HG02588 (cell line): ENCODE results near the gene CEP72.
"Not testable (repeated sequence)": the region's sequence is repeated elsewhere in the genome, so short reads cannot be mapped to it uniquely, and the experiment has no call there.

Source experiments
- ATAC-seq: cut with Tn5 transposase; IDR thresholded peaks from one replicate; pipeline ENCODE4 v1.9.1; 2021; ENCODE audit warnings: mild to moderate bottlenecking, moderate library complexity; ENCODE audit not compliant: unreplicated experiment

Gene CEP72

DNA sequence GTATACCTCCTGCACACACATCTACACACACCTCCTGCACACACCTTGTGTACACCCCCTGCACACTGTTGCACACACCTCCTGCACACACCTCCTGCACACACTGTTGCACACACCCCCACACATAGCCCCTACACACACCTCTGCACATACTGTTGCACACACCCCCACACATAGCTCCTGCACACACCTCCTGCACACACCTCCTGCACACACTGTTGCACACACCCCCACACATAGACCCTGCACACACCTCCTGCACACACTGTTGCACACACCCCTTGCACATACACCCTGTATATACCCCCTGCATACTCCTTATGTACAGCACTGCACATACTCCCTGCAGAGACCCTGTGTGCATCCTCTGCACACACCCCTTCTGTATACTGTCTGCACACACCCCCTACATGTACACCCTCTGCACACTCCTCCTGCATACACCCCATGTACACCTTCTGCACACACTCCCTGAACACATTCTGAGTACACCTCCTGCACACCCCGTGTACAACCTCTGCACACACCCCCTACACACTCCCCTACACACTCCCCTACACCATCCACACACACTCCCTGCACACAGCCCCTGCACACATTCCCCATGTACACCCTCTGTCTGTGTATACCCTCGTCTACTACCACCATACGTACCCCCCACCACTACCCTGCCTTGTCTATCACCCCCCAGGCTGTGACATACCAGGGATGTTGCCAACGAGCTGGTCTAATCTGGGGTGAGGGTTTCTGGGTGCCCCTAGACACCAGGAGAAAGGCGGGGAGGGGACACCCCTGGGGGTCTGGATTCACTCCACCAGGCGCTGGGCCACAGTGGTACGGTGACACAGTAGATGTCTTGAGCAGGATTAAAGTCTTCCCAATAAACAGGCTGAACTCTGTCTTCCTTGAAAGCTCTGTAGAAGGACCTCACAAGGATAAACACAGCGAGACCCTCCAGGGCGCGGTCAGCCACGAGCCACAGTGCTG, 1.1 kb upstream of the CEP72 start:
- ATAC-seq = no peak

DNA sequence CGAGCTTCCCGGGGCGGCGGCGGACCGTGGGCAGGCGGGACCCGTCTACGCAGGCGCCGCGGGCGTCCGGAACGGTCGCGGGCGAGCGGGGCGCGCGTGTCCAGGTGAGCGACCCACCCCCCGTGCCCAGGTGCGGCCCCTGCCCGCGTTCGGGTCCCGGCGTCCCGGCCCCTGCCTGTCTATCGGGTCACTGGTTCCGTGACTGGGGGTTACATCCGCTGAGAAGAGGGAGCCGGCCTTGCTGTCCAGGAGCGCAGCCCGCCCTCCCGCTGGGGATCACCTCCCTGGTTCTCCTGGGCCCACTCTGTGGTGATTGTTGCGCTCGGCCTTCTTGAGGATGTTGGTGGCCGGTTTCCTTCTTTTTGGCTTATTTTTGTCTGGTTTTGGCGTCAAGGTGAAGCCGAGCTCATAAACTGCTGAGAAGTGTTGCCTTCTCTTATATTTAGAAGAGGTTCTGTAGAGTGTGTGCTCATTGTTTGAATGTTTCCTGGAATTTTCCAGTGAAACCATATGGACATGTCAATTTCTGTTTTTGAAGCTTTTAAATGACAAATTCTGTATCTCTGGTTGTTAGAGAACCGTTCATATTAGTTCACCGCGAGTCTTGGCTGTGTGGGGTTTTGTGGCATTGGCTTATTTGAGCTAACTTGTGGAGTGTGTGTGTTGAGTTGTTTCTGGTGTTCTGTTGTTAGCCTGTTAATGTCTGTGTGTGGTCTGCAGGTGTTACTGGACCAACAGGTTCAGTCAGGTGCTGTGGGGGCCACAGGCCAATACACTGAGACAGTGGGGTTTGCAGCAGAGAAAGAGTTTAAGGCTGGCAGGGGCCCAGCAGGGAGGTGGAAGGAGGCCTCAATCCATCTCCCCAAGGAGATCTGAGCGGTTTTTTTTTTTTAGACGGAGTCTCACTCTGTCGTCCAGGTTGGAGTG, 621 bp downstream of the CEP72 start:
- peak; percentile 27 for ATAC-seq

- no peak for ATAC-seq
Observed at GRCh38 chr5:616484-617039, 4.4 kb downstream of the CEP72 start.

DNA sequence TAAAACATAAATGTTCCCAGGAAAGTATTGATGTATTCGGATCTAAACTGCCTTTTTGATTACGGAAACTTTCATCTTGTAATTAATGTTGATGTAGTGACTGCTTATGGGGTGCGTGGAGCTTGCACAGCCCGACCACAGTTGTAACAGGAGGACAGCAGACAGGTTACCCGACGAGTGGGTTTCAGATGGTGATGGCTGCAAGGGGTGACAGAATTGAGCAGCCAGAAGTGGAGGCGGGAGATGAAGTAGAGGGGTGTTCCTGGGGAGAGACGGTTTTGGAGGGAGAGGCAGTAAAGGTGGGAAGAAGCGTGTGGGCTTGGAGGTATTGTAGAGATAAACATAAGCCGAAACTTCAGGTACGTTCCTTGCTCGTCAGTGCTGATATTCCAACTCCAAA, 5.8 kb downstream of the CEP72 start:
- ATAC-seq = no peak

GRCh38 chr5:618450-618849, 6.3 kb downstream of the CEP72 start:
- no peak for ATAC-seq

- ATAC-seq = no peak
Observed at GRCh38 chr5:619444-619843, 7.3 kb downstream of the CEP72 start.

DNA sequence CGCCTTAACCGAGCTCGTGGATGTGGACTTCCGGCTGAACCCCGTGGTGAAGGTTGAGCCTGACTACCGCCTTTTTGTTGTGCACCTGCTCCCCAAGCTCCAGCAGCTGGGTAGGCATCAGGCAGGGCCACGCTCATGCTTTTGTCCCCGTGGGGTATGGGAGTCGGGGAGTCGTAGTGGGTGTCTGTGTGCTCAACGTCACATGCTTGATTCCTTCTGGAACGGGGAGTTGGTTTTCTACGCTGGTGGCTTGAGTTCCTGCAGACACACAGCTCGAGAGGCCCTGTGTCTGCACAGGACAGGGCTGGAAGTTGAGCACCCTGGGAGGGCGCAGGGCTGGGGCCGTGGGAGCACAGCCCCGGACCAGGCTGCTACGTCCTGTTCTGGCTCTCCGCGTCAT, 8.0 kb downstream of the CEP72 start:
- no peak for ATAC-seq

- no peak for ATAC-seq
Observed at GRCh38 chr5:620586-621180, 8.5 kb downstream of the CEP72 start.

DNA sequence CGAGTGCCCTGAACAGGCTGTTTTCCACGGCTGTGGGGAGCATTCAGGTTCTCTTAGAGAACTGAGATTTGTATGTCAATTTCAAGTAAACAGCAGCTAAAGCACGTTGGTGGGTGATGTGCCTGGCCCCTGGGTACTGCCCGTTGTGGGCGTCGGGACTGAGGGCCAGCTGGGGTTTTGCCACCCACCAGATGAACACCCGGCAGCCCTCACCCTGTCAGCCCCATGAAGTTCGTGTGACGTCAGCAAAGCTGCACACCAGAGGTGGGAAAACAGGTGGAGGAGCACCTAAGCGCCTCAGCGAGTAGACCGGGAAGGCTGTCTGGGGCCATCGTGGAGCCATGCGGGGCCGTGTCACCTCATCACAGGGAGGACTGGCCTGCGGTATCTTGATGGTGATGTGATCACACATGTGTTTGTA, 9.2 kb downstream of the CEP72 start:
- no peak for ATAC-seq

- no peak for ATAC-seq
Observed at GRCh38 chr5:622359-622758, 10.2 kb downstream of the CEP72 start.

DNA sequence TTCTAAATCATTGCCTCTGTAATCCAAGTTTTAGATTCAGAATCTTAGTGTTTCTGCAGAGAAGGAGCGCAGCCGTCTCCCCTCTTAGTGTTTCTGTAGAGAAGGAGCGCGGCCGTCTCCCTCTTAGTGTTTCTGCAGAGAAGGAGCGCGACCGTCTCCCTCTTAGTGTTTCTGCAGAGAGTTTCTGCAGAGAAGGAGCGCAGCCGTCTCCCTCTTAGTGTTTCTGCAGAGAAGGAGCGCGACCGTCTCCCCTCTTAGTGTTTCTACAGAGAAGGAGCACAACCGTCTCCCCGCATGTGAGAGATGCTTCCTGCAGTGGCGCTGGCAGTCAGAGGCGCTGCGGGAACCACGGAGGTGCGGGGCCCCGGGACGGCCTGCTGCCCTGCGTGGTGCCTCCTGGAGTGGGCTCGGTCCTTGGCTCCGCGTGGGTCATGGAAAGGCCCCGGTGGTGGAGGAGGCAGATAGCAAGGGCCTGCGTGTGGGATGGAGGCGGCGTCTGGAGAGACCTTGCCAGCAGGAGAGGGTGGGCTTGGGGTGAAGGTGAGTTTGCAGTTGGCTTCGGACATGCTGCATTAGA, 10.9 kb downstream of the CEP72 start:
- no peak for ATAC-seq

DNA sequence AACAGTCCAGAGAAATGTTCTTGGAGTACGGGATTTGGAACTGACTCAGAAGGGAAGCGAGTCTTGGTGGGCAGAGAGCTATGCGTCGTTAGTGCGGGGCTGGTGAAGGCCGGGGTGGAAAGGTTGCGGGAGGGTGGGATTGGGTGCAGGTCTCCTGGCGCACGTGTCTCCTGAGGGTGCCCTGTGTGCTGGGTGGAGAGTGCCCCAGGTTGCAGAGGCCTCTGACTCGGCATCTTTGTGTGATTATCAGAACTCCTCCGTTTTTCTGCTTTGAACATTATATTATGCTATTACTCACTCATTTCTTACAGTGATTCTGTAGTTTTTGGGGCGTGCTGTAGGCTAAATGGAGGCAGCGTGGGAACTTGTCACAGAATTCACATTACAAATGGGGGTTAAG, 11.4 kb downstream of the CEP72 start:
- ATAC-seq = no peak

GRCh38 chr5:624118-624950, 12.2 kb downstream of the CEP72 start:
- ATAC-seq = no peak

DNA sequence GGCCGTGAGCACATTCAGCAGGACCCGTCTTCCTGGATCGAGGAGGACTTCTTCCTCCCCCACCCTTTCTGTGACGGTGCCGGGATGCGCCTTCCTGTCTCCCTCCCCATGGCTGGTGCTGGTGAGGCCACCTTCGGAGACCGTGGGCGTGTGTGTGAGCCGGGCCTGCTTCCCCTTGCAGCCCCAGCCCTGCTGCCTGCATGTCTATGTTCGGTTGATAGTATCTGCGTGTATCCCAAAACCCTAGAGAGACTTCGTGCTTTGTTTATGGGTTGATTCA, 12.8 kb downstream of the CEP72 start:
- no peak for ATAC-seq

DNA sequence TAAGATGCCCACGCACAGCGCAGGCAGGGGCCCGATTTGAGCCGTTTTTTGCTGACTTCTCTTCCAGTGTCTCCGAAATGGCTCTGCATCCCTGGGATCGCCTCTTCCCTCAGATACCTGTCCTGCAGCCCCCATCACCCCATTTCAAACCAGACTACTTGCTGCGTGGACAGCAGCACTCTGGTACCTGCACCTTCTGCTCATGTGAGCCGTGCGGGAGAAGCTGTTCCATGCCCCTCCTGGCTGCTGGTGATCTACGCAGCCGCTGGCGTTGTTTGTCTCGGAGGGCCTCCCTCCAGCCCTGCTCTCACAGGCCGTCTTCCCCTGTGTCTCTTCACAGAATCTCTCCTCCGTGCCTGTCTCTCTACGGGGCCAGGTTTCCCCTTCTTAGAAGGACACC, 13.4 kb downstream of the CEP72 start:
- no peak for ATAC-seq

GRCh38 chr5:626850-627249, 14.7 kb downstream of the CEP72 start:
- no peak for ATAC-seq

DNA sequence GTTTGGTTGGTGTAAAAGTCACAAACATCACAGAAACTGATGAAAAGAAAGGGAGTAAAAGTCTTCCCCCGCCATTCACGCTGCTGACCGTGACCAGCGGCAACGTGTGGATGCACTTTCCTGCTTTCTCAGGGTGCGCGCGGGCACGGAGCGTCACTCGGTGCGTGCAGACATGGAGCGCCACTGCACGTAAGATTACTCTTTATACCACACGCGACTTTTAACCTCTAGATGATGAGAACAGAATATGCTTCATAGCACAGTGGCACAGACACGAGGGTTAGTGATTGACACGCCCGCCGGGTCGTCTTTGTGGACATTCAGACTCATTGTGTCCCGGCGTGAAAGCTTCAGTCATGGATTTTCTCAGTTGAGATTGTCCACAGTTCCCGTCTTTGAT, 15.7 kb downstream of the CEP72 start:
- no peak for ATAC-seq

DNA sequence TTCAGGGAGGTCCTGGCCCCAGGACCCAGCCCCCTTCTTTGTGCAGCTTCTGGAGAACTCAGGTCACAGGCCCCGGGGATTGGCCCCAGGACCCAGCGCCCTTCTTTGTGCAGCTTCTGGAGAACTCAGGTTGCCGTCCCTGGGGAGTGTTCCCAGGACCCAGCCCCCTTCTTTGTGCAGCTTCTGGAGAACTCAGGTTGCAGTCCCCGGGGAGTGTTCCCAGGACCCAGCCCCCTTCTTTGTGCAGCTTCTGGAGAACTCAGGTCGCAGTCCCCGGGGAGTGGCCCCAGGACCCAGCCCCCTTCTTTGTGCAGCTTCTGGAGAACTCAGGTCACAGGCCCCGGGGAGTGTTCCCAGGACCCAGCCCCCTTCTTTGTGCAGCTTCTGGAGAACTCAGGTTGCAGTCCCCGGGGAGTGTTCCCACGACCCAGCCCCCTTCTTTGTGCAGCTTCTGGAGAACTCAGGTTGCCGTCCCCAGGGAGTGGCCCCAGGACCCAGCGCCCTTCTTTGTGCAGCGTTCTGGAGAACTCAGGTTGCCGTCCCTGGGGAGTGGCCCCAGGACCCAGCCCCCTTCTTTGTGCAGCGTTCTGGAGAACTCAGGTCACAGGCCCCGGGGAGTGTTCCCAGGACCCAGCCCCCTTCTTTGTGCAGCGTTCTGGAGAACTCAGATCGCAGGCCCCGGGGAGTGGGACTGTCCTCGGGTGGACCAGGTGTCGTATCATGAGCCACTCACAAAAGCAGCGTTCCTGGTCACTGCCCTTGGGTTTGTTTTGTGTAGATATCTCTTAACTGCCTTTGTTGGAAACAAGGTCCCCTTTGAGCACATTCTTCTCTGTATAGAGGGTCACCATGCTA, 16.4 kb downstream of the CEP72 start:
- not testable (repeated sequence) for ATAC-seq

- no peak for ATAC-seq
Observed at GRCh38 chr5:633501-633955, 21.4 kb downstream of the CEP72 start.
